HG03103 (cell line): ENCODE results near the gene MATR3.
"Not testable (repeated sequence)": the region's sequence is repeated elsewhere in the genome, so short reads cannot be mapped to it uniquely, and the experiment has no call there.

Experiments used
- ATAC-seq: cut with Tn5 transposase; IDR thresholded peaks from one replicate; pipeline ENCODE4 v1.9.1; 2021; ENCODE audit warnings: low read depth; ENCODE audit not compliant: unreplicated experiment

MATR3 gene

DNA sequence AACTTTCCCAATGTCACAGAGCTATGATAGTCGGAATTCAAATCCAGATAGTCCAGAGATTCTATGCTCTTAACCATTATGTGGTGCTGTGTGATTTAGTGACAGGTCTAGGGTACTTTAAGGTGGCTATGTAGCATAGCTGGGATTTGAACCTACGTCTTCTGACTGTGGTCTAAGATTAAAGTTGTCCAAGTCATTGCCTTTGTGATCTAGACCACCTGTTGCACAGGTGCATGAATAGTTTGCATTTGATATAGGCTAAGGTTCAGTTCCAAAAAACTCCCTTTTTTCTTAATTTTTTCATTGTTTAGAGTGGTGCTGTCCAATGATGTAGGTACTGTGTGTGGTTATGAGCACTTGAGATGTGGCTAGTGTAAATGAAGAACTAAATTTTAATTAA lies 50.6 kb downstream of the MATR3 start:
- no peak for ATAC-seq

GRCh38 chr5:139345442-139345841 lies 51.9 kb downstream of the MATR3 start:
- ATAC-seq: not testable (repeated sequence)

- ATAC-seq: not testable (repeated sequence)
Measured at GRCh38 chr5:139347863-139348262, 54.3 kb downstream of the MATR3 start.

DNA sequence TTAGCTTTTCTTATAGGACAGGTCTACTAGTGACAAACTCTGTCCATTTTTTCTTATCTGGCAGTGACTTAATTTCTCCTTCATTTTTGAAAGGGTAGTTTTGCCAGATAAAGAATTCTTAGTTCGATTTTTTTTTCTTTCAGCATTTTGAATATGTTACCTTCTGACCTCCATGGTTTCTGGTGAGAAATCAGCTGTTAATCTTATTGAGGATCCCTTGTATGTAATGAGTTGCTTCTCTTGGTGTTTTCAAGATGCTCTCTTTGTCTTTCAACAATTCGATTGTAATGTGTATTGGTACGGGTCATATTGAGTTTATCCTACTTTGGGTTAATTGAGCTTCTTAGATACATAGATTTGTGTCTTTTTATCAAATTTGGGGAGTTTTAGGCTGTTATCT lies 60.6 kb downstream of the MATR3 start:
- no peak for ATAC-seq

GRCh38 chr5:139355900-139356299 lies 62.4 kb downstream of the MATR3 start:
- not testable (repeated sequence) for ATAC-seq

- ATAC-seq: no peak
Measured at GRCh38 chr5:139358064-139358463, 64.5 kb downstream of the MATR3 start.

DNA sequence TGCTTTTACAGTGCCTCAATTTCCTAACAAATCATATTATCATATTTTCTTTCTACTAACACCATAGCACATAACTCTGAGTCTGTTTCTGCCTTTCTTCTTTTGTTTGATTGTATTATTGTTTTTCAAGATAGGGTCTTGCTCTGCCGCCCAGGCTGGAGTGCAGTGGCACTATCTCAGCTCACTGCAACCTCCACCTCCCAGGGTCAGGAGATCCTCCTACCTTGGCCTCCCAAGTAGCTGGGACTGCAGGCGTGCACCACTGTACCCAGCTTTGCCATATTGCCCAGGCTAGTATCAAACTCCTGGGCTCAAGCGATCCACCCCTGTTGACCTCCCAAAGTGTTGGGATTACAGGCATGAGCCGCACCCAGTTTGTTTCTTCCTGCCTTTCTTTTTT lies 66.8 kb downstream of the MATR3 start:
- no peak for ATAC-seq

DNA sequence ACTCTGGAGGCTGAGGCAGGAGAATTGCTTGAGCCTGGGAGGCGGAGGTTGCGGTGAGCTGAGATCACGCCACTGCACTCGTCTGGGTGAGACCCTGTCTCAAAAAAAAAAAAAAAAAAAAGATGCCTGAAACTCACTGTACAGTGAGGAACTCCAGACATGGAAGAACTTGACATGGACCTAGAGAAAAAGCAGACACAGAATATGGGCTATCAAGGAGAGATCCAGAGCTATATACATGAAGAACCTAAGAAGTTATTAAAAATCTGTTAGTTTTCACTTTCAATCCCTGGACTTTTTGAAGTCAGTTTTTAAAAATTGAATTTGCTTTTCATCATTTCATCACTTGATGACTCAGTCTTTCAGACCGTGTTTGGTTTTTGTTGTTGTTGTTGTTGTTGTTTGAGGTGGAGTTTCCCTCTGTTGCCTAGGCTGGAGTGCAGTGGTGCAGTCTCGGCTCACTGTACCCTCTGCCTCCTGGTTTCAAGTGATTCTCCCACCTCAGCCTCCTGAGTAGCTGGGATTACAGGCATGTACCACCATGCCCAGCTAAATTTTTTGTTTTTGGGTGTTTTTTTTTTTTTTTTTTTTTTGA lies 68.4 kb downstream of the MATR3 start:
- no peak for ATAC-seq

- ATAC-seq: no peak
Measured at GRCh38 chr5:139363937-139364336, 70.4 kb downstream of the MATR3 start.

GRCh38 chr5:139364466-139364865 lies 70.9 kb downstream of the MATR3 start:
- no peak for ATAC-seq

DNA sequence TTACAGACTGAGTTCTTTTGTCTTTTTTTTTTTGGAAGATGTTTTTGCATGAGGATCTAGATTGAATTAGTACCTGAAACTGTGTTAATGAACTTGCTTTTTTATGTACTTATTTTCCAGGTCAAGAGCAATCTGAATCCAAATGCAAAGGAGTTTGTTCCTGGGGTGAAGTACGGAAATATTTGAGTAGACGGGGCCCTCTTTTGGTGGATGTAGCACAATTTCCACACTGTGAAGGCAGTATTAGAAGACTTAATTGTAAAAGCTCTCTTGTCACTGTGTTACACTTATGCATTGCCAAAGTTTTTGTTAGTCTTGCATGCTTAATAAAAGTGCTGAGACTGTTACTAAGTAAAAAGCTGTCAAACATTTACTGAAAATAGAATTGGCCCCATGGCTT lies 75.1 kb downstream of the MATR3 start:
- ATAC-seq: no peak

- ATAC-seq: no peak
Measured at GRCh38 chr5:139369181-139369580, 75.6 kb downstream of the MATR3 start.

DNA sequence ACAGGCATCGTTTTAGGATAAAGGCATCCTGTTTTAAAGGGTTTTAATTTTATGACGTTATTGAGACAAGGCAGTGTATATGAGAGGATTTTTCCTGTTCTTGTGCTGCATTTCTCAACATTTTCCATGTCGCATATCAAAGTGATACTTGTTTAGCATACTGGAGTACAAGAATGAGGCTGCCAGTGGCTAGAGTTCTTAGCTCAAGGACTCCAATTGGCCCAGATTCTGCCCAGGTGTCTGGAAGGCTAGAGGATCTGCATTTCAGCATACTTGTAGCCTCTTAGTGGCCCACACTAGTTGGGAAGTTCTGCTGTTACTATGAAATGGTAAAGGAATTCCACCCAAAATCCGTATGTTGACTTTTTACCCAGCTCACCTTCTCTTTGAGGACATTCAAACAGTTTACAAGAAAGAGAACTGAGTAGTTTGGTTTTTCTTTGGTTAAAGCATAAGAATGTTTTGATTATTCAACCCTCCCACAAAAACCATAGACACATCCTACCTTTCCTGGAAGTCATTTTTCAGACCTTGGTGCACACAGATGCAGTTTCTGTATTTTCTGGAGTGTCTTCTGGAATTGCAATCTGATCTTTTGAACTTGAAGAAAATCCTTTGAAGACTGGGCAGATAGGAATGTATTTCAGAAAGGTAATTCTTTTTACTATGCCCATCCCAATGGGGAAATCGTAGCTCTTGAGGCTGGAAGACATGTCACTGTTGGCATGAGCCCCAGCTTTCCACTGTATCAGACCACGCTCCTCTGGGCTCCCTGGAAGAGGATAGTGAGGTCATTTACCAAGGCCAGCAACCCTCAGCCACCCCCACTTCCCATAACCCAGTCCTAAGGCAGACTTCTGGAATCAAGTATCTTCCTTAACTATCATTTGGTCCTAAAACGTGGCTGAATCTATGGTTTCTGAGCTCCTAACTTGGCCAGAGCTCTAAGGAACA lies 78.2 kb downstream of the MATR3 start:
- no peak for ATAC-seq

DNA sequence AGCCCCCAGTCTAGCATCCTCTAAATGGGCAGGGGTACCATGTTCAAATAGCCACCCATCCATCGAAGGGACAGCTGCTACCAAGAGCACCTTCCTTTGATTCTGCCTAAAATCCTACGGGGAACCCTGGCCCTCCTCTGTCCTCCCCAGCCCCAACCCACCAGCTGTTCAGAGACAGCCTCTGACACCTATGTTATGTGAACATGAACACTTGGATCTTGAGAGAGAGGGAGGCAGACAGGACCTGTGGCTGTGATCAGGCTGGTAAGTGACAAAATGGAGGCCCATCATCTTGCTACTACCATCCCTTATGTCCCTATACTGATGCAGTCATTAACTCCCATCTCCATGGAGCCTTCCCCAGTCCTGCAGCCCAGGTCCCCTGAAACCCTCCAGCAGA lies 81.4 kb downstream of the MATR3 start:
- no peak for ATAC-seq

DNA sequence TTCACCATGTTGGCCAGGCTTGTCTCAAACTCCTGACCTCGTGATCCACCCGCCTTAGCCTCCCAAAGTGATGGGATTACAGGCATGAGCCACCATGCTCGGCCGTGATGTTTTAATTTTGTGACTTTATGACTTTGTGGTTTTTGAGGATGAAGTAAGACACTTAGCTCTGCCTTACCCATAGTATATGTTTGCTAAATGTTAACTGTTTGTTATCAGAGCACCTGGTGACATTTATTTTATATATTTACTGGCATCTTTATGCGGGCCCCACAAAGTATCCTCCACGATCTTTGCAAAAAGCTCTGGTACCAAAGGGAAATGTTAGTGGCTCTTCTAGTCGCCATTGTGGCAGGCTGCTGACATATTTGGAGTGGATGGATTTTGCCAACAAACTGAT lies 82.8 kb downstream of the MATR3 start:
- no peak for ATAC-seq

GRCh38 chr5:139377226-139377625 lies 83.7 kb downstream of the MATR3 start:
- ATAC-seq: no peak

DNA sequence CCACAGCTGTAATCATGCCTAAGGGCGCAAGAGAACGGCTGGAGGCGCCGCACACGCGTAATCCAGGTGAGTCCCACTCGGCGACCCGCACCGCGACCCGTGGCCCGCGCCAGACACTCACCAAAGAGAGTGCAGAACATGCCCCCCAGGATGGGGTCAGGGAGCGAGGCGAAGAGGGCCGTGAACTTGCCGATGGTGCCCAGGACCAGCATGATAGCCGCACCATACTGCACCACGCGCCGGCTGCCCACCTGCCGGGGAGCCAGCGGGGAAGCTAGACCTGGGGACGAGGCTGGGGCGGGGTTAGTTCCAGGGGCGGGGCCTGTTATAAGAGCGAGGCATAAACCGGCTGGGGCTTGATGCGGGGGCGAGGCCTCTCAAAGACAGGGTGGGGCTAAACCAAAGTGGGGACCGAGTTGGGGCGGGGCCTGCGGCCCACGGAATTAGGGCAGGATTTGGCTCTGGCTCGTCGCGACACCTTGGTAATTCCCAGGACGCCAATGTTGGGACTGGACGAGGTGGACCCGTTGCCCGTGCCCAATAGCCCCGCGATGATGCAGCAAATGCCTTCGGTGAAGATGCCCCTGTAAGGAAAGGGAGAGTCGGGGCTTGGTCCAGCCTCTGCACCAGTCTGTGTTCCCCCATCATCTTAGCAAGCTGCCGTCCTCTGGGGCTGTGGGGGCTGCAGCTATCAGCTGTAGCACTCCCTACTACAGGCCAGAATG lies 84.7 kb downstream of the MATR3 start:
- no peak for ATAC-seq

DNA sequence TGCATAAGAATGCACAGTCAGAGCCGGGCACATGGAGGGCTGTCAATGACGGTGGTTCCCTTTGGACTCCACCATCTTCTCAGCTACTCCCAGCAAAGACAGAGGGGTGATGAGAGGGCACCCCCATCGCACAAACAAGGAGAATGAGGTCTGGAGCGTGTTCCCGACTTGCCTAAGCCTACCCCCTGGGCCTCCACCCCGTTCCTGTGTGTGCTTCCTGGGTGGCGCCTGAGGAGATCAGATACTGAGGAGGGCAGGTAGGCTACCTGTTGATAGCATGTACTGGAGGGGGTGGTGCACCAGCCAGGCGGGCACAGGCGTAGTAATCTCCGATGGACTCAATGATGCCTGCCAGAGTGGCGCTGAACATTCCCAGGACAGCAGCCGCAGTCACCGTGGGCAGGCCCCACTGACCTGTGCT lies 85.4 kb downstream of the MATR3 start:
- no peak for ATAC-seq

GRCh38 chr5:139379626-139380449 lies 86.3 kb downstream of the MATR3 start:
- ATAC-seq: no peak
